LoVo (cell line): Measurements from ENCODE around the gene UBXN11.
A peak's percentile ranks its signal among the peaks of the same experiment; 100 is the strongest.
"Not testable (repeated sequence)": the region's sequence is repeated elsewhere in the genome, so short reads cannot be mapped to it uniquely, and the experiment has no call there.

Experiments
- DNase-seq: peaks from one replicate; pipeline ENCODE4 v3.0.0-alpha.2; 2016; ENCODE audit warnings: low spot score

Gene UBXN11

DNA sequence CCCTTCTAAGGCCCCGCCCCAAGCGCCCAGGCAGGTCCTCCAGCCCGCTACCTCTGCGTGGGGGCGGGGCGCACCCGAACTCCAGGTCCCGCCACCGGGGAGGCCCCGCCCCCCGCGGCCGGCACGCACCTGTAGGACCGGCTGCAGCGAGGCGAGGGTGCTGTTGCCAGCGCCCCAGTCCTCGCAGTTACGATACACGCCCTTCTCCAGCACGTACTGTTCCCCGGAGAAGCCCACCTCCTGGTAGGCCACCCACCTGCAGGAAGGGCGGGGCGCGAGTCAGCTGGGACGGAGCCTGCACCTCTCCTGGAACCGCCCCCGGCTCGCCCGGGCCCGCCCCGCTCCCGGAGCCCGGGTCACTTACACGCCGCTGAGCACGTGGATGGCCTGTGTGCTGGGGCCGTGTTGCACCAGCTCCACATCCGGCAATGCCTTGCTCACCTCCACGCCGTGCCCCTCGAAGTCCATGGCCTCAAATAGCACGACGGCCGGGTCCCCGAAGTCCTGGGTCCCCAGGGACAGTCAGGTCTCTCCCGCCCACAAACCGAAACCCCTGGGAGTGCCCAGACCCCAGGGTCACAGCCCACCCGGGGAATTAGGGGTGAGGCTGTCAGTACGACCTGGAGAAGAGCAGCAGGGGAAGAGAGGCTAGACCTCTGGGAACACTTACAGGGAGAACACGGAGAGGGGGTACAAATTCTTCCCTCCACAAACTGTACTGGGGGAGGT is 30.2 kb upstream of the UBXN11 start:
- DNase-seq: peak; percentile 92

DNA sequence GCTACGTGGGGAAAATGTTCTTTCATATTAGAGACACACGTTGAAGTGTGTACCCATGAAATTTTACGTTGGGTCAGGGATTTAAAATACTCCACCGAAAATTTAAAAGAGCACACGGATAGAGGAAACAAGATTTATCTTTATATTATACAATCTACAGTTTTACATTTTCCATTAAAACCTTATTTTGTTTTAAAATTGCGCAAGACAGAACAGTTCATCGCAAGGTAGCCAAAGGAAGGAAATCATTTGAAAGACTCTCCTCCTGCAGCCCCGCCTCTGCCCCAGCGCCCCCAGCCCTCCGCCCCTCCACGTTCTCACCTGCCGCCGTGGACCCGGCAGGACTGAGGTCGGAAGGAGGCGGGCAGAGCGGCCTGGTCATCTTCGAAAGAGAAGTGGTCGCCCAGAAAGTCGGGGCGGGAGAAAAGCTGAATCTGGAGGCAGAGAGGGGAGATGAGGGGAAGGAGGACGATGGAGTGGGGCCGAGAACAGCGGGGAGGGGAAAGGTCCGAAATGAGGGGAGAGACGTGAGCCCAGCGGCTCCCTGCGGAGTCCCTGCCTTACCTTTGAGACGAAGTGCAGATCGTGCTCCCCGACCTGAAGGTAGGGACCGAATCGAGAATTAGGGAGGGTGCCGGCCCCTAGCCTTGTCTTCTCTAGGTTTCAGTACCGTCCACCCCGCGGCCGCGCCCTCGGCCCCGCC is 29.5 kb upstream of the UBXN11 start:
- DNase-seq: no peak

DNA sequence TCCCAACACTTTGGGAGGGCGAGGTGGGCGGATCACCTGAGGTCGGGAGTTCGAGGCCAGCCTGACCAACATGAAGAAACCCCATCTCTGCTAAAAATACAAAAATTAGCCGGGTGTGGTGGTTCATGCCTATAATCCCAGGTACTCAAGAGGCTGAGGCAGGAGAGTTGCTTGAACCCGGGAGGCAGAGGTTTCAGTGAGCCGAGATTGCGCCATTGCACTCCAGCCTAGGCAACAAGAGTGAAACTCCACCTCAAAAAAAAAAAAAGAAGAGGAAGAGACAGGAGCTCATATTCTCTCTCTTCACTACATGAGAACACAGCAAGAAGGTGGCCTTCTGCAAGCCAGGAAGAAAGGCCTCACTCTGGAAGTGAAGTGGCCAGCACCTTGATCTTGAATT is 26.9 kb upstream of the UBXN11 start:
- not testable (repeated sequence) for DNase-seq

DNA sequence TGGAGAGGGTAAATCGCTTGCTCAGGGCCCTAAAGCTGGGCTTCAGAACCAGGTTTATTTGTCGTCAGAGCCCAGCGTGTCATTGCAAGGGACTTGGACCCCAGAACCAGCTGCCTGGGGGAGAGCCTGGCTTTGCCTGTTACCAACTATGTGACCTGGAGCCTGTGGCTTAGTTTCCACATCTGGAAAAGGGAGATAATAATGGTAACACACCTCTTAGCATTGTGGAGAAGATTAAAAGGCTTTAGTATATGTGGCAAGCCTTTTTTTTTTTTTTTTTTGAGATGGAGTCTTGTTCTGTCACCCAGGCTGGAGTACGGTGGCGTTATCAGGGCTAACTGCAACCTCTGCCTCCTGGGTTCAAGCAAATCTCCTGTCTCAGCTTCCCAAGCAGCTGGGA is 23.8 kb upstream of the UBXN11 start:
- DNase-seq: no peak

DNA sequence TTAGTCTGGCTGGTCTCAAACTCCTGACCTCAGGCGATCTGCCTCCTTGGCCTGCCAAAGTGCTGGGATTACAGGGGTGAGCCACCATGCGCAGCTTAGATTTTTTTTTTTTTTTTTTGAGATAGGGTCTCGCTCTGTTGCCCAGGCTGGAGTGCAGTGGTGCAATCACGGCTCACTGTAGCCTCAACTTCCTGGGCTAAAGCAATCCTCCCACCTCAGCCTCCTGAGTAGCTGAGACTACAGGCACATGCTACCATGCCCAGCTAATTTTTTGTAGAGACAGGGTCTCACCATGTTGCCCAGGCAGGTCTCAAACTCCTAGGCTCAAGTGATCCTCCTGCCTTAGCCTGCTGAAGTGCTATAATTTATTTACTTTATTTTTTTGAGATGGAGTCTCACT is 22.9 kb upstream of the UBXN11 start:
- DNase-seq: not testable (repeated sequence)

DNA sequence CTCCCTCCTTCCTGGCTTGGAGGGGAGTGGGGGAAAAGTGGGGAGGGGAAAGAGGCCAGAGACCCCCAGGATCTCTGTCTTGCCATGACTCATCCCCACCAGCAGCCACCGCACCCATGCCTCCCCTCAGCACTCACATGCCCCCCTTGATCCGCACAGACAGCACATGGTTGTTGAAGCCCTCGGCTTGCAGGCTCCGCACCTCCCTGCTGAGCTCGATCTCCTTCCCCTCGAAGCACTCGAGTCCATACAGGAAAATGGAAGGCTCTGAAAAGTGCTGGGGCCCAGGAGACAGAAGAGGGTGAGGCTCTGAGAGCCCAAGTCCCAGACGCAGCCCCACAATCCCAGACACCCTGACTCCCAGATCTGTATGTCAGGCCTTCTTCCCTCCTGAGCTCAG is 22.2 kb upstream of the UBXN11 start:
- no peak for DNase-seq

DNA sequence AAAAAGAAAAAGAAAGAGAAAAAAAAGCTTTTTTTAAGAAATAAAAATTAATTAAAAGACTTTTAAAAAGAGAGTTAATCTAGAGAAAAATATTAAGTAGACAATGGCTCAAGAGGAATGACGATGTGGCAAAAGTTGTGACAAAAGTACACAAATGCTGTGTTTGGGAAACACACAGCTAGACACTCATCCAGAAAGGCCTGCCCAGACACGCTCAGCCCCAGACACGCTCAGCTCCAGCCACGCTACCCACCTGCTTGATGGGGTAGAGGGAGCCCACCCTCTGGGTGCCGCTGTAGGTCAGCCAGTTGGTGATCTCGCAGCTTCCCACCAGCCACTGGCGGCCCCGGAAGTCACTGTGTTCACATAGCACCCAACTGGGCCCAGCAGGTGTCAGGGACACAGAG is 21.5 kb upstream of the UBXN11 start:
- DNase-seq: no peak

DNA sequence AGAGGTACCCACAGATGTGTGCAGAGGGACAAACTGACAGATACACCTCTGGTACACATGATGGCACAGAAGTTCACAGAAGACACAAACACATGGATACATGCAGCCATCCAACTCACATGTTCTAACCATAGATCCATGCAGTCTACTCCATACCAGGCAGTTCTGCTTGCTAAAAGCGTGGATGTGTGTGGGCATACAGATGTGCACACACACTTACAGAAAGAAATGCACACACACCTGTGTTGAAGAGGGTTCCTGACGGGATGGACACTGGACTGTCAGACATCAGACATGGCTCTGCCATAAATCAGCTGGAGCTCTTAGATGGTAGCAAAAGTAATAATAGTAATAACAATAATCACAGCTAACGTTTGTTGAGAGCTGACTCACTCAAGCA is 18.1 kb upstream of the UBXN11 start:
- no peak for DNase-seq

DNA sequence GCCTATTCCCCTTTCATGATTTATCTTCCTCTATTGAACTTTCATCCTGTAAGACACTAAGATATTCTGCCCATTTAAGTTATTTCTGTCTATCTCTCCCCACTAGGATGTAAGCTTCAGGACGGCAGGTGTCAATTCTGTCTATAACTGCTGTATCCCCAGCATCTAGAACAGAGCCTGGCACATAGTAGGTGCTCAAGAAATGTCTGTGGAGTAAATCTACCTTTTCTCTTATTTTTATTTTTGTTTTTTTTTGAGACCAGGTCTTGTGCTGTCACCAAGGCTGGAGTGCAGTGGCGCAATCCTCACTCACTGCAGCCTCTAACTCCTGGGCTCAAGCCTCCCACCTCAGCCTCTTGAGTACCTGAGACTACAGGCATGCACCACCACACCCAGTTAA is 16.9 kb upstream of the UBXN11 start:
- DNase-seq: no peak

DNA sequence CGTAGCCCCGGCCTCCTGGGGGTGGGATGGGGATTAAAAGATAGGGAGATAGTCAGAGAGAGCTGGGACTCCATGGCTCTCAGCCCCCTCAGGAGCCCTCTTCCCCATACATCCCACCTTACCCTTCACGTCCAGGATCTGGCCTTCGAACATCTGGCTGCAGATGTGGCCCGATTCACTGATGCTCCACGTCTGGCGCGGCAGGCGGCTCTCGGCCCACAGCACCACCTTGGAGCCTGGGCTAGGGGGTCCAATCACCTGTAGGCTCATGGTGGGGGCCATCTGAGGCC is 15.6 kb upstream of the UBXN11 start:
- DNase-seq: no peak

DNA sequence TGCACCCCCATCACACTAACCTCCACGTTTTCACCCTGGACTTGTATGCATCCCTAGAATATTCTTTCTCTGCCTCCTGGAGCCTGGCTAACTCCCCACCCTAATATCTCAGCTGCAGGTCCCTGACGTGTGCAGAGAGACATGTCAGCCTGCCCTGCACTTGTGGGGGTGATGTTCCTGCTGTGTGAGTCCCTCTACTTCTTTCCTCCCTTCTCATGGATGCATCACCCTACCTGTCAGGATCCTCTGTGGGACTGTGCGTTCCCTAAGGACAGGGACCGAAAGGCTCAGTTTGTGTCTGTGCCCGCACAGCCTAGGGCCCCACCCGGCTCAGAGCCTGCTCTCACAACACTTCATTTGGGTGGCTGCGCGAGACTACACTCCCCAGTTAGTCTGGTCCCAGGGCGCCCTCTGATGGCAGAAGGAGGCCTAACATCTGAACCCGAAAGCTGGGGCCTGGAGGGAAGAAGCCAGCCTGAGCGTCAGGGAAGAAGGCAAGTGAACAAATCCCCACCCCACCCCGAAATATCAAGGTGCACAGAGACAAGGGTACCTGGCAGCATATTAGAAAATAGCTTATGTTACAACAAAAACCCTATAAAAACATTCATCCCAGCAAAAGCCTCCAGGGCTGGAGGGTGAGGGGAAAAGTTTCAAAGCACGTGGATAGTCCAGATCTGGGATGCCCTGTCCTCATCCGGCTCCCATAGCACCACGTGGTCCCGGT is 15.0 kb upstream of the UBXN11 start:
- DNase-seq: peak; percentile 61

DNA sequence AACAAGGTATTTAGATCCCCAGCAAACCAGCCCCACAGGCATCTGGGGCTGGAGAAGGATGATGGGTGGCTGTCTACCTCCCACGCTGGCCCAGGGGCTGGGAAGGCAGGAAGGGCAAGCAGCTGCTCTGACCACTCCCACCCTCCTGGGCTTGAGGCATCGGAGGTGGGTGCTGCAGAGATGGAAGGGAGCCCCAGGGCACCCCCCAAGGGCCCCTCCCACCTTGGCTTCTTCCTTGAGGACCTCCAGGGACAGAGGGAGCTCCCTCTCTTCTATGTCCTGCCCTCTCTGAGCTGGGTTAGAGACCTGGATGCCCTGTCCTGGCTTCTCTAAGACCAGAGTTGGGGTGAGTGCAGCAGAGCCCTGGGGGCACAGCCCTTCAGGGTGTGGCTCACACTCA is 14.5 kb upstream of the UBXN11 start:
- DNase-seq: no peak

DNA sequence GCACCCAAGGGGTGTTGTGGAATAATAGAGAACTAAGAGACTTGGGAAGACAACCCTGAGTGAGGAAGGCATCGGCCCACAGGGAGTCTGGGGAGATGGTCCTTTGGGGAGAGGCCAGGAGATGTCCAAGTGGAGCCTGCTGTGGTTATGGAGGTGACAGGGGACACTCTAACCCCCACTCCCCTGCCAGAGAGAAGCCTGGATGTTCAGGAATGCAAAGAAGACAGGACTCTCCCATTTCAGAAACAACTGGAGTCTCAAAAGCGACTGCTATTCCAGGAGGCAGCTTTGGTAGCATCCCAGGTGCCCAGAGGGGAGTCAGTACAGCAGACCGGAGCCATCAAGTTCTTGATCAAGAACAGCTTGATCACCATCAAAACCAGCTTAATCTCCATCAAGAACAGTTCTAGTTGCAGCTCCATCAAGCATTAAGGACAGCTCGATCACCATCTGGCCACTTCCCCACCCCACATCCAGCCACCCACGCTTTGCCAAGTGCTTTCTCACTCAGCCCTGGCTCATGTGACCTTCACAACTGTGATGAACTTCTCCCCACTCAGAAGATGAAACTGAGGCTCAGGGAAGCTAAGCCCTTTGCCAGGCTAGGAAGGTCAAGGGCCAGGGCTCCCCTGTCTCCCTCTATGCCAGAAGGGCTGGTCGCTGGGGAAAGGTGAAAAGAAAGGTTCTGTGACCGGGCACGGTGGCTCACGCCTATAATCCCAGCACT is 12.1 kb upstream of the UBXN11 start:
- DNase-seq: no peak

DNA sequence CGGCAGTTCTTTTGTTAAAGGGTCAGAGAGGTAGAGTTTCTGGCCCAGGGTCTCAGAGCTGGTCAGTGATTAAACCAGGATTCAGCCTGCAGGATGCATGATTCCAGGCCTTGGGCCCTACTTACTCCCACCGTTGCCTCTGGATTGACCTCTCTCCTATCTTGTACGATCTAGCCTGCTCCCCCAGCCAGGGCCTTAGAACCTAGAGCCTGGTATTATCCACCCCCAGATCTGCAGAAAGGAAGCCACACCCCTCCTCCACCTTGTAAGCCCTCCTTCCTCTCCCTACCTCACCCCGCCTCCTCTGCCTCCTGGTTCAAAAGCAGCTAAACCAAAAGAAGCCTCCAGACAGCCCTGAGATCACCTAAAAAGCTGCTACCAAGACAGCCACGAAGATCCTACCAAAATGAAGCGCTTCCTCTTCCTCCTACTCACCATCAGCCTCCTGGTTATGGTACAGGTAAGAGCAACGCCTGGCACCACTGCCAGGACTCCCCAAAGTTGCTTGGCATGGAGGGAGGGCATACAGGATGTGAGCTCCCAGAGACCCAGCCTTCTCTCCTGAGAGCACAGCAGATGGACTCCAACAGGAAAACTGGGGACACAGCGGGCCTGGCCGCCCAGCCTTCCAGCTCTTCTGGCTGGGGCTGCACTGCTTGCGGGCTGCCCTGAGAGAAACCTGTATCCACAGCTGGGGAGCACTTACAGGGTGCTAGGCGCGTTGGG is 11.3 kb upstream of the UBXN11 start, which contains the start of gene CD52:
CD52 (plus strand) TSS at position 347 of the 726 bp plus-strand sequence; CDS start at position 407, 60 bp downstream.
- no peak for DNase-seq

DNA sequence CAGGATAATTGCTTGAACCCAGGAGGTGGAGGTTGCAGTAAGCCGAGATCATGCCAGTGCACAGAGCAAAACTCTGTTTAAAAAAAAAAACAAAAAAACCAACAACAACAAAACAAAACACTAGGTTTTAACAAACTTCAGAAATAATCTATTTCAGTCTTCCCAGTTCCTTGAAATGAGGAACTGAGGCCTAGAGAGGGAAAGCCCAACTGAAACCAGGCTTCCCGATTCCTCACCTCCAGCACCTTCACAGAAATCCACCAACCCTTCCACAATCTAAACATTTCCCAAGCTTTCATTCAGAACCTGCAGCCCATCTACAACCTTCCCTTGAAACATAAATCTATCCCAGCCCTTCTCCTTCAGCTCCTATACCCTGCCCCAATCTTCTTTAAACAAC is 10.7 kb upstream of the UBXN11 start:
- DNase-seq: no peak

DNA sequence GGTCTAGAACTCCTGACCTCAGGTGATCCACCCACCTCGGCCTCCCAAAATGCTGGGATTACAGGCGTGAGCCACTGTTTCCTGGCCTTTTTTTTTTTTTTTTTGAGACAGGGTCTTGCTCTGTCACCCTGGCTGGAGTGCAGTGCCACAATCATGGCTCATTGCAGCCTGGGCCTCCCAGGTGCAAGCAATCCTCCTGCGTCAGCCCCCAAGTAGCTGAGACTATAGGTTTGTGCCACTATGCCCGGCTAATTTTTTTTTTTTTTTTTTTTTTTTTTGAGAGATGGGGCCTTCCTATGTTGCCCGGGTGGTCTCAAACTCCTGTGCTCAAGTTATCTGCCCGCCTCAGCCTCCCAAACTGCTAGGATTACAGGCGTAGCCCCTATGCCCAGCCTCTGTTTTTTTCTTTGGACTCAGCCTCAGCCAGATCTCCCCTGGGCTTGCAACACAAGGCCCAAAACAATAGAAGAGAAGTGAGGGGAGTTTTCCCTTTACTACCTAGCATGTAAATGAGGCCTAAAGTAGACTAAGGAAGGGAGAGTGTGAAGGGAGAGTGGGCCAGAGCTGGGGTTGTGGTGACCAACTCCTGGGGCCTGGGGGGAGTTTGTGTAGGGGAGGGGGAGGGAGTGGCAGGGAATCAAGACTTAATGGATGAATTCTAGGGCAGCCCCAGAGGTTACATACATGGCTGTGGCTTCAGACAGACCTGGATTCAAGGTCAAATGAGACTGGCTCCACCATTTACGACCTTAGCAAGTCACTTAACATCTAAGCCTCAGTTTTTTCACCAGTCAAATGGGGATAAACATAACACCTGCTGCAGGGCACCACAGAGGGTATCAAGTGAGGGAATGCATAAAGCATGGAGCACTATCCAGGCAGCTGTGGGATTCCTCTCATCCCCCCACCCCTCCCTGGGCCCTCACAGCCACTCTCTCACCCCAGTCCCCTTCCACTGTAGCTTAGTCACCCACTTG is 9.7 kb upstream of the UBXN11 start:
- no peak for DNase-seq

DNA sequence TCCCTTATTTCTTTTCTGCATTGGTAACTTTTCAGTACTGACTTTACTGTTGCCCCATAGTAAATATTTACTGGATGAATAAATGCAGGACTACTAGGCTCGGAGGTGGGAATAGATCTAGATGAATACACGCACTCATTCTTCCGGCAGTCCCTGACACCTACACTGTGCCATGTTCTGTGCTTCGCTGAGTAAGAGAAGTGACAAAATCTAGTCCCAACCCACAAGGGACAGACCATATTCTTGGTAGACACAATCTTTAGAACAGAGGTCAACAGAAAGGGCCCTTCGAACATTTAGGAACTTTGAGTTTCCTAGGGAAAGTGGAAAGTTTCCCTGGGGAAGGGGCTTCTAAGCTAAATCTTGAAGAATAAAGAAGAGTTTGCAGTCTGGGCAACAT is 8.1 kb upstream of the UBXN11 start:
- no peak for DNase-seq

DNA sequence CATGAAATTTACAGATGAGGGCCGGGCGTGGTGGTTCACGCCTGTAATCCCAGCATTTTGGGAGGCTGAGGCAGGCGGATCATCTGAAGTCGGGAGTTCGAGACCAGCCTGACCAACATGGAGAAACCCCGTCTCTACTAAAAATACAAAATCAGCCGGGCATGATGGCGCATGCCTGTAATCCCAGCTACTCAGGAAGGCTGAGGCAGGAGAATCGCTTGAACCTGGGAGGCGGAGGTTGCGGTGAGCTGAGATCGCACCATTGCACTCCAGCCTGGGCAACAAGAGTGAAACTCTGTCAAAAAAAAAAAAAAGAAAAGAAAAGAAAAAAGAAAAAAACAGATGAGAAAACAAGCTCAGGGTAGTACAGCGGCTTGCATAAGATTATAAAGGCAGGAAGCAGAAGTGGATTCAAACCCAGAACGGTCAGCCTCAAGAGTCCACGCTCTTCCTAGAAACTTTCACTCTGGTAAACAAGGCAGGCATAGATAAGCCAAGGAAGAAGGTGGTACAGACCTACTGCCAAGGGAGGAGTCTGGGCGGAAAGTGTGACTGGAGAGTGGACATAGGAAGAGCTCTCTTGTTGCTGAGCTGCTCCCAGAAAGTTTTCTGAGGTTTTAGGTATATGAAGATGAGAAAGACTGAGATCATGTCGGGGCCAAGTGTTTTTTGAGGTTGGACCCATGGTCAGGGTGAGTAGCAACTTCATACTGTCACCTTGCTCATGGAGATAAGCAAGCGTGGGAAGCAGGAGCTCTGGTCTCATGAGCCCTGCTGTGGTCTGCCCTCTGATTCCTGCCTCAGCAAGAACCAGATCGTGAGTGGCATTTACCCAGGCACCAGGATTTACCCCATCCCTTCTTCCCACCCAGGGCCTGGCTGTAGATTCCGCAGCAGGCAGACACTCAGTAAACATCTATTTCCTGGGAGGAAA is 1.8 kb upstream of the UBXN11 start:
- not testable (repeated sequence) for DNase-seq

DNA sequence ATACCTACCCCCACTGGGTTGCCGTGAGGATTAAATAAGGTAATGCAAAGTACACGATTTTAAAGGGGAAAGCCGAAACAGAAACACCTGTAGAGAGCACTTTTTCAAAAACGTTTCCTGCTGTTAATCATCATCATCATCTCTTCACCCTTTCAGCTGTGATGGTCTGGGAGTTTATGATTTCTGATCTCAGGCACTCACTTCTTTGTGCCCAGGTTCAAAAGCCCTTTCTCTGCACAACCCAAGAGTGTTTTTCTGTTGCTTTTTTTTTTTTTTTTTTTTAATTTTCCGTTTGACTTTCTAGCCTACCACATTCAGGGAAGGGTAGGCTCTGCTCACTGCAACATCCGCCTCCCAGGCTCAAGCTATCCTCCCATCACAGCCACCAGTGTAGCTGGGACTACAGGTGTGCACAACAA is 936 bp upstream of the UBXN11 start:
- no peak for DNase-seq
